Mesothelial cell of epicardium (in vitro differentiated cells): Measurements from ENCODE around the gene CACTIN. TPM values are rescaled to one million over a fixed set of nuclear protein-coding genes. Genes with fewer than 3 reads are reported as not detected.

Experiments
- DNase-seq, 2 experiments: peaks; one replicate each; pipeline ENCODE4 v3.0.0; 2021; ENCODE audit warnings: low spot score in 2 of 2; ENCODE audit not compliant: unreplicated experiment in 2 of 2
- H3K27ac Mint-ChIP-seq: 2 replicates; pipeline ENCODE4 v1.8.0; 2021; ENCODE audit warnings: mixed read lengths
- H3K27me3 Mint-ChIP-seq: 2 replicates; pipeline ENCODE4 v1.8.0; 2021; ENCODE audit warnings: low read depth, mixed read lengths
- H3K36me3 Mint-ChIP-seq: 2 replicates; pipeline ENCODE4 v1.8.0; 2021; ENCODE audit warnings: mixed read lengths
- H3K4me1 Mint-ChIP-seq: 2 replicates; pipeline ENCODE4 v1.8.0; 2021; ENCODE audit warnings: mixed read lengths
- H3K4me3 Mint-ChIP-seq: 2 replicates; pipeline ENCODE4 v1.8.0; 2021; ENCODE audit warnings: mild to moderate bottlenecking, moderate library complexity, mixed read lengths
- H3K9me3 Mint-ChIP-seq: 2 replicates; pipeline ENCODE4 v1.8.0; 2021; ENCODE audit warnings: mixed read lengths
- total RNA-seq: library from RNA; stranded (reverse); gene quantifications from 3 replicates; pipeline ENCODE4 v1.2.1, GENCODE V29; 2021
- TF ChIP-seq, protein P1 (sequence below): fragments of 200-600 bp; sonication (generic); IDR thresholded peaks from one replicate; pipeline ENCODE4 v1.5.0; 2021; ENCODE audit warnings: antibody characterized with exemption; ENCODE audit not compliant: unreplicated experiment

Gene CACTIN
- total RNA-seq: 36.6 to 39.2 TPM (median 37.3 TPM) in 3 replicates

GRCh38 chr19:3626473-3627350 is at the start of gene CACTIN:
Gene CACTIN, minus strand, starts transcription at chr19:3626790. Its CDS starts 28 bp downstream, at chr19:3626762.
- no peaks in the 10 kb centered on the region for H3K9me3 Mint-ChIP-seq
- H3K27me3 Mint-ChIP-seq: no peaks in the 10 kb centered on the region
- H3K4me3 Mint-ChIP-seq: peak within 1 kb of the TSS; percentile 84
- H3K27ac Mint-ChIP-seq: peak within 1 kb of the TSS; percentile 99
- TF ChIP-seq, protein P1, sequence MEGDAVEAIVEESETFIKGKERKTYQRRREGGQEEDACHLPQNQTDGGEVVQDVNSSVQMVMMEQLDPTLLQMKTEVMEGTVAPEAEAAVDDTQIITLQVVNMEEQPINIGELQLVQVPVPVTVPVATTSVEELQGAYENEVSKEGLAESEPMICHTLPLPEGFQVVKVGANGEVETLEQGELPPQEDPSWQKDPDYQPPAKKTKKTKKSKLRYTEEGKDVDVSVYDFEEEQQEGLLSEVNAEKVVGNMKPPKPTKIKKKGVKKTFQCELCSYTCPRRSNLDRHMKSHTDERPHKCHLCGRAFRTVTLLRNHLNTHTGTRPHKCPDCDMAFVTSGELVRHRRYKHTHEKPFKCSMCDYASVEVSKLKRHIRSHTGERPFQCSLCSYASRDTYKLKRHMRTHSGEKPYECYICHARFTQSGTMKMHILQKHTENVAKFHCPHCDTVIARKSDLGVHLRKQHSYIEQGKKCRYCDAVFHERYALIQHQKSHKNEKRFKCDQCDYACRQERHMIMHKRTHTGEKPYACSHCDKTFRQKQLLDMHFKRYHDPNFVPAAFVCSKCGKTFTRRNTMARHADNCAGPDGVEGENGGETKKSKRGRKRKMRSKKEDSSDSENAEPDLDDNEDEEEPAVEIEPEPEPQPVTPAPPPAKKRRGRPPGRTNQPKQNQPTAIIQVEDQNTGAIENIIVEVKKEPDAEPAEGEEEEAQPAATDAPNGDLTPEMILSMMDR: no peak
- H3K36me3 Mint-ChIP-seq: peaks cover 4% of the 10 kb centered on the region
- H3K4me1 Mint-ChIP-seq: peaks cover 25% of the 10 kb centered on the region
- peak; percentile 95 to 96 for DNase-seq

GRCh38 chr19:3674784-3675543 is 48.4 kb upstream of the CACTIN start:
- Mint-ChIP-seq H3K9me3 (no peaks in the 10 kb centered on the region), H3K4me1 (peaks cover 18% of the 10 kb centered on the region)

GRCh38 chr19:3673506-3674439 is 47.2 kb upstream of the CACTIN start:
- no peak overlapping the region for H3K27ac Mint-ChIP-seq
- no peaks in the 10 kb centered on the region for H3K36me3 Mint-ChIP-seq
- H3K27me3 Mint-ChIP-seq: no peaks in the 10 kb centered on the region
- peaks cover 18% of the 10 kb centered on the region for H3K4me1 Mint-ChIP-seq
- H3K4me3 Mint-ChIP-seq: no peak overlapping the region
- DNase-seq: no peak
- TF ChIP-seq, protein P1: no peak
- H3K9me3 Mint-ChIP-seq: no peaks in the 10 kb centered on the region

More at GRCh38 chr19:3674784-3675543, 48.4 kb upstream of the CACTIN start:
- Mint-ChIP-seq H3K4me3 (no peak overlapping the region), H3K27ac (no peak overlapping the region), H3K27me3 (no peaks in the 10 kb centered on the region), H3K36me3 (peaks cover under 1% of the 10 kb centered on the region)
- TF ChIP-seq, protein P1: no peak
- DNase-seq: no peak

DNA sequence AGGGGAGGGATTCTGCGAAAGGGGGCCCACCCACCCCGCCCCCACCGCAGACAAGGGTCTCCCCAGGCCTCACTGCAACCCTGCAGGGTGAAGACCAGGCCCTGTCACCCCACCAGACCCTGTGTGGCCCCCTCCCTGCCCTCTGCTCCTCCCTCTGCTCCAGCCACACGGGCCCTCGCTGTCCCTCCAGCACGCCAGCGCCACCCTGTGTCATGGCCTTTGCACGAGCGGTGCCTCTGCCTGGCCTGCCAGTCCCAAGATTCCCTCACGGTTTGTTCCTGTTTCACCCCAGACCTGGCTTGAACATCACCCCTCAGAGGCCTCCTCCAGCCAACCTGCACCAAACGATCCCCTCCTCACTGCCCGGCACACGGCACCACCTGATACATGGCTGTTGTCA is 46.4 kb upstream of the CACTIN start:
- Mint-ChIP-seq H3K27me3 (no peaks in the 10 kb centered on the region), H3K27ac (no peak overlapping the region), H3K9me3 (no peaks in the 10 kb centered on the region), H3K36me3 (no peaks in the 10 kb centered on the region), H3K4me3 (no peak overlapping the region), H3K4me1 (peaks cover 25% of the 10 kb centered on the region)
- no peak for DNase-seq
- TF ChIP-seq, protein P1: no peak

DNA sequence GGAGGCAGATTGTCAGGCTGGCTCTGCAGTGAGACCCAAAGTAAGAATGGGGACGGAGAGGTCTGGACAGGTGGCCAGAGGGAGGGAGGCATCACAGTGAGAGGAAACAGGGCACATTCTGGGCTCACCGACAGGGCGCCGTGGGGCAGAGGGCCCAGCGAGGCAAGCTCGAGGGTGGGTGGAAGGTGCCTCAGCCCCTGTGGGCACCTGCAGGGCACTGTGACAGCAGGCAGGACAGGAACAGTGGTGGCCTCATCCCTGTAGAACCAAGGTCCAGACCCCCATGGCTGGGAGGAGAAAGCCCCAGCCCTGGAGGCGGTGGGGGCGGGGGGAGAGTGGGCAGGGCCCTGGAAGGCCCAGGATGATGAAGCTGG is 46.0 kb upstream of the CACTIN start:
- peaks cover 25% of the 10 kb centered on the region for H3K4me1 Mint-ChIP-seq

More for the DNA sequence above, 46.0 kb upstream of the CACTIN start:
- no peaks in the 10 kb centered on the region for H3K9me3 Mint-ChIP-seq
- TF ChIP-seq, protein P1: no peak
- peak overlapping the region; percentile 25 for H3K27ac Mint-ChIP-seq
- no peaks in the 10 kb centered on the region for H3K36me3 Mint-ChIP-seq
- no peak for DNase-seq
- no peaks in the 10 kb centered on the region for H3K27me3 Mint-ChIP-seq
- no peak overlapping the region for H3K4me3 Mint-ChIP-seq
